ENCODE measurements around the gene SLAIN1.

Gene SLAIN1

DNA sequence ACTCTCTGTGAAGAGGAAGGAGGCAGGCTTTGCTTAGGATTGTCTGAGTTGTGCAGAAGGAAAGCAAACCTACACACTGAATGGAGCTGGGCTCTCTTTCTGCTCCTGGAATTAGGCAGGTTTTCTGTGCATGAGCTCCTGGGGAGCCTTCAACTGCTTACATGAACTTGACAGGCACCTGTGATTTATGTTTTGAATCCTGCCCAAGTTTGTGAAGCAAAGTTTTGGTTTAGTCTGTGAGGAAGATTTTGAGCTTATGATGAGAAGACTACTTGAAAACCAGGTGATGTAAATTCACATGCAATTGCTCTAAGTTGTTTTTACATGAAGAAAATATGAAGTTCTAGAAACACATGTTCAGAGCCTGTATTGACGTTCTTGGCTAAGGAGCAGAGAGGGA is 109.0 kb downstream of the SLAIN1 start:
- DNase-seq (ENCODE audit: low spot score in 2 of 2) = no peak
- Histone ChIP-seq H3K4me1 (no peaks in the 10 kb centered on the region), H3K9me3 (no peaks in the 10 kb centered on the region), H3K4me3 (no peak overlapping the region), H3K36me3 (replicated peaks) (no peaks in the 10 kb centered on the region), H3K27me3 (ENCODE audit: low read depth) (no peaks in the 10 kb centered on the region)
- in situ Hi-C loops (cut with MboI; ENCODE audit: low sequenced_read_pairs) = no loop called here

DNA sequence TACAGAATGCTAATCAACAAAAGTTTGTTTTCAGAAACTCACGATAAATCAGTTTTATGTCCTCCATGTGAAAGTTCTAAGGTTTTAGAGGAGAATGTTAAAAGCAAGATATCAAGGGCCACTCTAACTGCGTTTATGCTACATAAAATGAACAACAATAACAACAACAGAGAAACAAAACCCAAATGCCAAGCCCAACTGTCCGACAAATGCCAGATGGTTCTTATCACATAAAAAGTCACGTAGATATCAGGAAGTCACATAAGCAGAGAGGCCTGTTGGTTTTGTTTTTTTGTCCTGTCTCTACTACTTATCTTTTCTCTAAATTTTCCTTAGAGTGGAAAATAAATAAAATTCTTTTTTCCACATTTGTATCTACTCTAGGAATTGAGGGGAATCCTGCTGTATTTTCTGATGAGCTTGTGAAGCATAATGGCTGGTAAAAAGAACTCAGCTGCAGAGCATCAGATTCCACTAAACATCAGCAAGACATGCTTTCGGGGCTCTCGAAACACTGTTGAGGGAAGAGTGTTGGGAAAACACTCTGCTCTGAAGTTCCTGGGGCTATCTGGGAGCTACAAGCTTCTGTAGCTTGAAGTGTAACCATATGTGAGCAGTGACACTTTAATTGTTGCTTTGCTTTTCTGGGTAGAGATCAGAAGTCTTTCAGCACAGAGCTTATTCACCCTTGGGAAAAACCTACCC is 110.1 kb downstream of the SLAIN1 start:
- Histone ChIP-seq H3K4me3 (no peak overlapping the region), H3K9me3 (no peaks in the 10 kb centered on the region), H3K4me1 (no peaks in the 10 kb centered on the region), H3K27me3 (ENCODE audit: low read depth) (no peaks in the 10 kb centered on the region), H3K36me3 (replicated peaks) (no peaks in the 10 kb centered on the region)
- in situ Hi-C loops (cut with MboI; ENCODE audit: low sequenced_read_pairs) = no loop called here
- no peak for DNase-seq (ENCODE audit: low spot score in 2 of 2)

DNA sequence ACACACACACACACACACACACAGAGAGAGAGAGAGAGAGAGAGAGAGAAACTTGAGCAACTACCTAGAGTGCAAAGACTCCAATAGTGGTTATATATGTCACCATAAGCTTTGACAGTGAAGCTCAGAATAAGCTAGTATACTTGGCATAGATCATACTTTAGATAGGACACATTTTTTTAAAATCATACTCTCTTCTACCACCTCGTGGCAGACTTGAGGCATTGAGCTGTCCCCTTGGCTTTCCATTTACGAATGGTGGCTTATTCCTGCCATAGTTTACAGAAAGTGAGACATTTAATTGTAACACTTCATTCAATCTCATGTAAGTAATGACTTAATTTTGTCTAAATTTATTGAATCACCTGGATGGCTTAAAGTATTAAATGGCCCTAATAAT is 112.9 kb downstream of the SLAIN1 start:
- no peak overlapping the region for H3K4me3 ChIP-seq
- no peaks in the 10 kb centered on the region for H3K27me3 ChIP-seq (ENCODE audit: low read depth)
- peak; percentile 14 to 43 for DNase-seq (ENCODE audit: low spot score in 2 of 2)
- H3K36me3 ChIP-seq (replicated peaks) = no peaks in the 10 kb centered on the region
- in situ Hi-C loops (cut with MboI; ENCODE audit: low sequenced_read_pairs) = no loop called here
- H3K4me1 ChIP-seq = no peaks in the 10 kb centered on the region
- H3K9me3 ChIP-seq = no peaks in the 10 kb centered on the region

DNA sequence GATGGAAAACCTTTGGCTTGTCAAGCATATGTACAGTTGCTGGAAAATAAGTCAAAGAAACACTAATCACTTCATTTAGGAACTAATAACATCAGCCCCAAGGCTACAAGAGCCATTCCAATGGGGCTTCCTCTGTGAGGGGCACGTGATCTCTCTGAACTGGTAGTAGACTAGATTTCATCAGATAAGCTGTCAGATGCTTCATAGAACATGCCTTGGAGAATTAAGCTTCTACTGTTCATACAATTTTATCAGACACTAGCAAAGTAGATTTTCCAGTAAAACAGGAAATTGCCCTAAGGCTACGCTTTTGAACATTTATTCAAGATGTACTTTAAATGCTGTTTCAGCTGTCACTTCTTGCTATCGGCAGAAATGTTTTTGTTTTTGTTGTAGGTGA is 113.4 kb downstream of the SLAIN1 start:
- Histone ChIP-seq H3K27me3 (ENCODE audit: low read depth) (no peaks in the 10 kb centered on the region), H3K4me1 (no peaks in the 10 kb centered on the region), H3K4me3 (no peak overlapping the region), H3K36me3 (replicated peaks) (no peaks in the 10 kb centered on the region), H3K9me3 (no peaks in the 10 kb centered on the region)
- no peak for DNase-seq (ENCODE audit: low spot score in 2 of 2)
- in situ Hi-C loops (cut with MboI; ENCODE audit: low sequenced_read_pairs) = no loop called here

DNA sequence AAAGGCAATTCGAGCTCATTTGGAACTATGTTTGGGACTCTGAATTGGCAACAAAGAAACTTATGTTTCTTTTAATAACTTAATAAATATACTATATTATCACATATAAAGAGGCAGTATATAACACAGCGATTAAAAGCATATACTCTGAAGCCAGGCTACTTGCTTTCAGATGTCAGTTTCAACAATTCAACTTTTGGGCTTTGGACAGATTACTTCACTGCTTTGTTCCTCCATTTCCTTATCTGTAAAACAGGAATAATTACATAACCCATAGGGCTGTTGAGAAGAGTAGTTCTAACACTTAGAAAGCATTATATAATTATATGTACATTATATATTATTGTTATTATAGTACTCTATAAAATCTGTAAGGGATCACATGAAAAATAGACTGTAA is 113.9 kb downstream of the SLAIN1 start:
- in situ Hi-C loops (cut with MboI; ENCODE audit: low sequenced_read_pairs) = no loop called here
- Histone ChIP-seq H3K4me3 (no peak overlapping the region), H3K27me3 (ENCODE audit: low read depth) (no peaks in the 10 kb centered on the region), H3K4me1 (no peaks in the 10 kb centered on the region), H3K9me3 (no peaks in the 10 kb centered on the region), H3K36me3 (replicated peaks) (no peaks in the 10 kb centered on the region)
- no peak for DNase-seq (ENCODE audit: low spot score in 2 of 2)

DNA sequence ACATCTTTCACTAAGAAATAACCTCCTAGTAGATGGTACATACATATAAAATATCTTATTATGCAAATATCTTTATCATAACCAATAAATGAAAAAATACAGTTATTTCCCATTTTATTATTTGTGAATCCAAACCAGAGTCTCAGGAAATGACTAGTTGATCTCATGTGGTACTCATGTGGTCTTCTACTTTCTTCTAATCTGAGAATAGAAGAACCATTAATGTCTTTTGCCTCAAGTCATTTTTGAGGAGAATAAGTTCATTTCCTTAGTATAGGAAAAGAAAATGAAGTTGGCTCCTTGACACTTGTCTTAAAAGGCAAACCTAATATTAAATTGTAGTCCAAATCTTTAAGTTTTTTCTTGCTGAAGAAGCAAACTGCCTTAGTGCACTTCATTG is 114.5 kb downstream of the SLAIN1 start:
- in situ Hi-C loops (cut with MboI; ENCODE audit: low sequenced_read_pairs) = no loop called here
- DNase-seq (ENCODE audit: low spot score in 2 of 2) = no peak
- Histone ChIP-seq H3K36me3 (replicated peaks) (no peaks in the 10 kb centered on the region), H3K9me3 (no peaks in the 10 kb centered on the region), H3K27me3 (ENCODE audit: low read depth) (no peaks in the 10 kb centered on the region), H3K4me3 (no peak overlapping the region), H3K4me1 (no peaks in the 10 kb centered on the region)
